HCT116 (cell line): ENCODE results near the gene ZNF121. TPM values are rescaled to one million over a fixed set of nuclear protein-coding genes. Genes with fewer than 3 reads are reported as not detected.

ENCODE experiments used
- ATAC-seq: fragments of 200-7000 bp; cut with Tn5 transposase; 2 replicates; pipeline ENCODE4 v1.9.1; 2020; ENCODE audit warnings: mild to moderate bottlenecking, moderate library complexity
- BruUV-seq: library from RNA; stranded (reverse); fragments of 400-500 nt; replicated peaks from 2 replicates; lab custom pipeline; 2021; lab: Mats Ljungman, UMichigan
- CTCF ChIA-PET: fragments of 300-600 bp; sonication (Branson Sonifier 250); formaldehyde crosslinking; loops from one replicate; lab custom pipeline; 2021; ENCODE audit warnings: antibody characterized with exemption; lab: Charles Lee
- POLR2A ChIA-PET: fragments of 300-600, 350-600 bp; sonication (Branson Sonifier 250); formaldehyde crosslinking; loops from one replicate; lab custom pipeline; 2021; ENCODE audit warnings: antibody characterized with exemption; lab: Charles Lee
- RAD21 ChIA-PET, 2 experiments: fragments of 300-600 bp; sonication (Branson Sonifier 250); formaldehyde crosslinking; loops; one replicate each; lab custom pipeline; 2023; ENCODE audit warnings: low total read pairs in 2 of 2; ENCODE audit not compliant: uncharacterized antibody in 2 of 2, unreplicated experiment in 2 of 2, low non-redundant PET in 1 of 2; lab: Charles Lee
- DNase-seq: peaks from one replicate; pipeline ENCODE4 v3.0.0-alpha.2; 2010; ENCODE audit warnings: low read depth, low spot score
- H2AFZ ChIP-seq: fragments of 200-600 bp; shearing (Covaris generic), sonication (generic); 2 replicates; pipeline ENCODE4 v1.6.1; 2017; ENCODE audit warnings: low read depth, mixed run types, mixed read lengths, antibody characterized with exemption, low read length; ENCODE audit not compliant: poor library complexity, severe bottlenecking
- H3K27ac ChIP-seq: 2 replicates; pipeline ENCODE4 v1.5.1; 2012; ENCODE audit warnings: low read depth, low read length
- H3K27me3 ChIP-seq: fragments of 200-600 bp; sonication (generic); 2 replicates; pipeline ENCODE4 v1.6.1; 2016; ENCODE audit warnings: mixed run types, low read length, mixed read lengths; ENCODE audit not compliant: insufficient read depth
- H3K36me3 ChIP-seq, 2 experiments: fragments of 200-500 bp in 1 of 2; fragments of 200-600 bp in 1 of 2; sonication (Bioruptor generic) in 1 of 2; sonication (generic) in 1 of 2; 2 replicates each; pipeline versions ENCODE4 v1.5.1 to v1.6.1; 2014 to 2016; ENCODE audit warnings: low read length in 2 of 2, inconsistent platforms in 1 of 2, mixed read lengths in 1 of 2, mixed run types in 1 of 2; ENCODE audit not compliant: insufficient read depth in 2 of 2, control insufficient read depth in 1 of 2
- H3K4me1 ChIP-seq, 2 experiments: fragments of 200-600 bp in 1 of 2; sonication (generic) in 1 of 2; 2 replicates each; pipeline versions ENCODE4 v1.5.1 to v1.6.1; 2012 to 2017; ENCODE audit warnings: low read length in 2 of 2, inconsistent platforms in 1 of 2, mild to moderate bottlenecking in 1 of 2, mixed read lengths in 1 of 2, mixed run types in 1 of 2, moderate library complexity in 1 of 2; ENCODE audit not compliant: insufficient read depth in 2 of 2, control insufficient read depth in 1 of 2
- H3K4me2 ChIP-seq: fragments of 200-600 bp; sonication (generic); 2 replicates; pipeline ENCODE4 v1.6.1; 2017; ENCODE audit warnings: mixed run types, low read length, mixed read lengths
- H3K4me3 ChIP-seq, 2 experiments: fragments of 200-600 bp in 1 of 2; sonication (generic) in 1 of 2; replicated peaks in 1 of 2; 2 replicates each; pipeline ENCODE4 v1.5.1; 2011 to 2016; ENCODE audit warnings: low read length in 2 of 2, control low read depth in 1 of 2, low read depth in 1 of 2, mild to moderate bottlenecking in 1 of 2, mixed read lengths in 1 of 2, mixed run types in 1 of 2
- H3K79me2 ChIP-seq: fragments of 200-600 bp; sonication (generic); 2 replicates; pipeline ENCODE4 v1.6.1; 2017; ENCODE audit warnings: mild to moderate bottlenecking, mixed run types, low read length, moderate library complexity, mixed read lengths; ENCODE audit not compliant: insufficient read depth
- H3K9ac ChIP-seq: fragments of 200-600 bp; sonication (generic); 2 replicates; pipeline ENCODE4 v1.6.1; 2016; ENCODE audit warnings: low read length, mixed read lengths
- H3K9me2 ChIP-seq: fragments of 200-600 bp; sonication (generic), shearing (Covaris generic); 2 replicates; pipeline ENCODE4 v1.6.1; 2017; ENCODE audit warnings: mixed run types, mild to moderate bottlenecking, moderate library complexity; ENCODE audit not compliant: insufficient read depth
- H3K9me3 ChIP-seq, 2 experiments: fragments of 200-500 bp in 1 of 2; fragments of 200-600 bp in 1 of 2; sonication (Bioruptor generic) in 1 of 2; sonication (generic) in 1 of 2; 2 replicates each; pipeline ENCODE4 v1.6.1; 2014 to 2017; ENCODE audit warnings: low read length in 2 of 2, mixed read lengths in 2 of 2, inconsistent platforms in 1 of 2, low read depth in 1 of 2, mild to moderate bottlenecking in 1 of 2, mixed run types in 1 of 2, moderate library complexity in 1 of 2; ENCODE audit not compliant: control insufficient read depth in 1 of 2, insufficient read depth in 1 of 2
- H4K20me1 ChIP-seq: fragments of 200-600 bp; sonication (generic), shearing (Covaris generic); 2 replicates; pipeline ENCODE4 v1.6.1; 2017; ENCODE audit warnings: mixed run types, mild to moderate bottlenecking, moderate library complexity; ENCODE audit not compliant: insufficient read depth
- CBX3 ChIP-seq: IDR thresholded peaks from 2 replicates; pipeline ENCODE4 v1.6.1; 2012; ENCODE audit warnings: low read depth
- CEBPB ChIP-seq: IDR thresholded peaks from 2 replicates; pipeline ENCODE4 v1.6.1; 2012; ENCODE audit warnings: low read depth
- EGR1 ChIP-seq: IDR thresholded peaks from 2 replicates; pipeline ENCODE4 v1.6.1; 2012; ENCODE audit warnings: low read depth
- ELF1 ChIP-seq: IDR thresholded peaks from 2 replicates; pipeline ENCODE4 v1.6.1; 2012; ENCODE audit warnings: low read depth, borderline replicate concordance
- EZH2 ChIP-seq: fragments of 200-600 bp; sonication (generic); IDR thresholded peaks from 2 replicates; pipeline ENCODE4 v1.6.1; 2017; ENCODE audit warnings: antibody characterized with exemption, mixed run types
- EZH2phosphoT487 ChIP-seq: fragments of 200-600 bp; IDR thresholded peaks from 2 replicates; pipeline ENCODE4 v1.6.1; 2018; ENCODE audit warnings: antibody characterized with exemption, borderline replicate concordance
- FOSL1 ChIP-seq: IDR thresholded peaks from 2 replicates; pipeline ENCODE4 v1.6.1; 2012; ENCODE audit warnings: low read depth
- JUND ChIP-seq: IDR thresholded peaks from 2 replicates; pipeline ENCODE4 v1.6.1; 2012
- POLR2A ChIP-seq: IDR thresholded peaks from 2 replicates; pipeline ENCODE4 v1.7.0; 2011; ENCODE audit warnings: borderline replicate concordance; ENCODE audit not compliant: insufficient read depth, insufficient read length; ENCODE audit errors: extremely low read depth
- POLR2AphosphoS5 ChIP-seq: IDR thresholded peaks from 2 replicates; pipeline ENCODE4 v1.6.1; 2011; ENCODE audit warnings: mild to moderate bottlenecking, low read depth, low read length, moderate library complexity
- RAD21 ChIP-seq: IDR thresholded peaks from 2 replicates; pipeline ENCODE4 v1.6.1; 2012; ENCODE audit warnings: low read depth, mild to moderate bottlenecking
- SIN3A ChIP-seq: IDR thresholded peaks from 2 replicates; pipeline ENCODE4 v1.6.1; 2012; ENCODE audit warnings: low read depth
- SP1 ChIP-seq: IDR thresholded peaks from 2 replicates; pipeline ENCODE4 v1.6.1; 2012; ENCODE audit warnings: low read depth
- SRF ChIP-seq: IDR thresholded peaks from 2 replicates; pipeline ENCODE4 v1.6.1; 2012; ENCODE audit warnings: low read depth
- TCF7L2 ChIP-seq: IDR thresholded peaks from 2 replicates; pipeline ENCODE4 v1.7.0; 2011; ENCODE audit warnings: borderline replicate concordance, inconsistent platforms; ENCODE audit not compliant: insufficient read depth, insufficient read length; ENCODE audit errors: extremely low read depth
- YY1 ChIP-seq: IDR thresholded peaks from 2 replicates; pipeline ENCODE4 v1.6.1; 2011; ENCODE audit warnings: low read length, low read depth, moderate library complexity, mild to moderate bottlenecking; ENCODE audit not compliant: insufficient replicate concordance; ENCODE audit errors: extremely low read depth
- ZFX ChIP-seq: fragments of 450-650 bp; IDR thresholded peaks from 2 replicates; pipeline ENCODE4 v1.6.1; 2017
- ZNF274 ChIP-seq: fragments of 200-500 bp; sonication (Bioruptor generic); IDR thresholded peaks from 2 replicates; pipeline ENCODE4 v1.6.1; 2014; ENCODE audit warnings: mild to moderate bottlenecking, low read depth, low read length, inconsistent platforms
- intact Hi-C: fragments of 100-400 bp; cut with micrococcal nuclease; formaldehyde crosslinking; loops from 2 replicates; pipeline ENCODE4 v1.10.0; 2022
- total RNA-seq: library from RNA; stranded (reverse); gene quantifications from one replicate; pipeline ENCODE4 v1.2.1, GENCODE V29; 2021; ENCODE audit not compliant: unreplicated experiment
- TF ChIP-seq, protein P1 (sequence below): IDR thresholded peaks from 2 replicates; pipeline ENCODE4 v1.6.1; 2012; ENCODE audit warnings: low read depth
- TF ChIP-seq, protein P2 (sequence below): IDR thresholded peaks from 2 replicates; pipeline ENCODE4 v1.6.1; 2012
- TF ChIP-seq, protein P3 (sequence below): IDR thresholded peaks from 2 replicates; pipeline ENCODE4 v1.6.1; 2012
- TF ChIP-seq, protein P4 (sequence below), 3 experiments: fragments of 200-600 bp in 1 of 3; sonication (generic) in 1 of 3; IDR thresholded peaks in 2 of 3; conservative IDR thresholded peaks in 1 of 3; 2 replicates each; pipeline ENCODE4 v1.5.1; 2012 to 2017; ENCODE audit warnings: low read depth in 2 of 3, low read length in 2 of 3, antibody characterized with exemption in 1 of 3, borderline replicate concordance in 1 of 3, control low read depth in 1 of 3, mild to moderate bottlenecking in 1 of 3, mixed read lengths in 1 of 3, mixed run types in 1 of 3, moderate library complexity in 1 of 3; ENCODE audit not compliant: insufficient read depth in 1 of 3

Gene ZNF121
- total RNA-seq, 1 experiment from 2014 or later = 80.9 TPM

DNA sequence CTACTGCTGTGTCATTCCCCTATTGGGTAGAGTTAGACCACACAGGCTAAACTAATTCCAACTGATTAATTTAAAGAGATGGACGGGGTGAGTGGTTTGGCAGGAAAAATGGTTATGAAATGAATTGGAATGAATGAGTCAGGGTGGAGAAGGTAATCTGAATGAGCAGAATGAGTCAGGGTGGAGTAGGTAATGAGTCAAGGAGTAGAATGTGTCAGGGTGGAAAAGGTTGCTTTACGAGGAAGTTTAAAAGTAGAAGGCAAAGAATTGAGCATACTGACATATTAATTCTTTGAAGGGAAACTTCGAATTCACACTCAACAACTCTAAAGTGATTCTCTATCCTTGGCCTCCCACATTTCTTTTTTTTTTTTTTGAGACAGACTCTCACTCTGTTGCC lies 12.7 kb upstream of the ZNF121 start:
- ChIA-PET RAD21 (no interaction called here), POLR2A (no interaction called here), CTCF (no interaction called here)
- peak overlapping the region; percentile 59 for H3K4me2 ChIP-seq
- DNase-seq = peak; percentile 86
- ATAC-seq = peak; percentile 87
- H3K27me3 ChIP-seq = no peaks in the 10 kb centered on the region
- H3K9ac ChIP-seq = peak overlapping the region; percentile 27
- BruUV-seq = no TSS peak
- peak overlapping the region; percentile 71; the same call in 1 of the 2 replicates for H3K27ac ChIP-seq
- H3K9me3 ChIP-seq = no peaks in the 10 kb centered on the region
- H3K4me1 ChIP-seq = peaks cover 7 to 36% of the 10 kb centered on the region in 2 experiments; a peak in 3 of 4 replicates
- no peaks in the 10 kb centered on the region for H3K36me3 ChIP-seq
- intact Hi-C loops = no loop called here
- no peak overlapping the region for H2AFZ ChIP-seq
- no peaks in the 10 kb centered on the region for H3K79me2 ChIP-seq
- H3K4me3 ChIP-seq = peak overlapping the region in 1 of 2 experiments; percentile 30; a peak in 2 of 4 replicates
- H3K9me2 ChIP-seq = no peaks in the 10 kb centered on the region
- no peaks in the 10 kb centered on the region for H4K20me1 ChIP-seq
- TF ChIP-seq, protein P1, sequence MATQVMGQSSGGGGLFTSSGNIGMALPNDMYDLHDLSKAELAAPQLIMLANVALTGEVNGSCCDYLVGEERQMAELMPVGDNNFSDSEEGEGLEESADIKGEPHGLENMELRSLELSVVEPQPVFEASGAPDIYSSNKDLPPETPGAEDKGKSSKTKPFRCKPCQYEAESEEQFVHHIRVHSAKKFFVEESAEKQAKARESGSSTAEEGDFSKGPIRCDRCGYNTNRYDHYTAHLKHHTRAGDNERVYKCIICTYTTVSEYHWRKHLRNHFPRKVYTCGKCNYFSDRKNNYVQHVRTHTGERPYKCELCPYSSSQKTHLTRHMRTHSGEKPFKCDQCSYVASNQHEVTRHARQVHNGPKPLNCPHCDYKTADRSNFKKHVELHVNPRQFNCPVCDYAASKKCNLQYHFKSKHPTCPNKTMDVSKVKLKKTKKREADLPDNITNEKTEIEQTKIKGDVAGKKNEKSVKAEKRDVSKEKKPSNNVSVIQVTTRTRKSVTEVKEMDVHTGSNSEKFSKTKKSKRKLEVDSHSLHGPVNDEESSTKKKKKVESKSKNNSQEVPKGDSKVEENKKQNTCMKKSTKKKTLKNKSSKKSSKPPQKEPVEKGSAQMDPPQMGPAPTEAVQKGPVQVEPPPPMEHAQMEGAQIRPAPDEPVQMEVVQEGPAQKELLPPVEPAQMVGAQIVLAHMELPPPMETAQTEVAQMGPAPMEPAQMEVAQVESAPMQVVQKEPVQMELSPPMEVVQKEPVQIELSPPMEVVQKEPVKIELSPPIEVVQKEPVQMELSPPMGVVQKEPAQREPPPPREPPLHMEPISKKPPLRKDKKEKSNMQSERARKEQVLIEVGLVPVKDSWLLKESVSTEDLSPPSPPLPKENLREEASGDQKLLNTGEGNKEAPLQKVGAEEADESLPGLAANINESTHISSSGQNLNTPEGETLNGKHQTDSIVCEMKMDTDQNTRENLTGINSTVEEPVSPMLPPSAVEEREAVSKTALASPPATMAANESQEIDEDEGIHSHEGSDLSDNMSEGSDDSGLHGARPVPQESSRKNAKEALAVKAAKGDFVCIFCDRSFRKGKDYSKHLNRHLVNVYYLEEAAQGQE = no peak
- TF ChIP-seq ZFX (no peak), EZH2phosphoT487 (no peak), POLR2AphosphoS5 (peak; percentile 53; the same call in 1 of the 2 replicates), EZH2 (no peak), POLR2A (no peak), RAD21 (peak; percentile 23; the same call in 1 of the 2 replicates), ELF1 (no peak), YY1 (no peak), CEBPB (peak; percentile 94), TCF7L2 (no peak), SIN3A (peak; percentile 73), FOSL1 (peak; percentile 98), SRF (peak; percentile 65; the same call in 1 of the 2 replicates), EGR1 (peak; percentile 46; the same call in 1 of the 2 replicates), CBX3 (peak; percentile 94), SP1 (peak; percentile 95), ZNF274 (no peak), JUND (peak; percentile 97)
- TF ChIP-seq, protein P2, sequence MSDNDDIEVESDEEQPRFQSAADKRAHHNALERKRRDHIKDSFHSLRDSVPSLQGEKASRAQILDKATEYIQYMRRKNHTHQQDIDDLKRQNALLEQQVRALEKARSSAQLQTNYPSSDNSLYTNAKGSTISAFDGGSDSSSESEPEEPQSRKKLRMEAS = peak; percentile 57
- TF ChIP-seq, protein P3, sequence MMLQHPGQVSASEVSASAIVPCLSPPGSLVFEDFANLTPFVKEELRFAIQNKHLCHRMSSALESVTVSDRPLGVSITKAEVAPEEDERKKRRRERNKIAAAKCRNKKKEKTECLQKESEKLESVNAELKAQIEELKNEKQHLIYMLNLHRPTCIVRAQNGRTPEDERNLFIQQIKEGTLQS = 0 out of 2 replicates have a peak, but pooled peaks have one; percentile 51
- TF ChIP-seq, protein P4, sequence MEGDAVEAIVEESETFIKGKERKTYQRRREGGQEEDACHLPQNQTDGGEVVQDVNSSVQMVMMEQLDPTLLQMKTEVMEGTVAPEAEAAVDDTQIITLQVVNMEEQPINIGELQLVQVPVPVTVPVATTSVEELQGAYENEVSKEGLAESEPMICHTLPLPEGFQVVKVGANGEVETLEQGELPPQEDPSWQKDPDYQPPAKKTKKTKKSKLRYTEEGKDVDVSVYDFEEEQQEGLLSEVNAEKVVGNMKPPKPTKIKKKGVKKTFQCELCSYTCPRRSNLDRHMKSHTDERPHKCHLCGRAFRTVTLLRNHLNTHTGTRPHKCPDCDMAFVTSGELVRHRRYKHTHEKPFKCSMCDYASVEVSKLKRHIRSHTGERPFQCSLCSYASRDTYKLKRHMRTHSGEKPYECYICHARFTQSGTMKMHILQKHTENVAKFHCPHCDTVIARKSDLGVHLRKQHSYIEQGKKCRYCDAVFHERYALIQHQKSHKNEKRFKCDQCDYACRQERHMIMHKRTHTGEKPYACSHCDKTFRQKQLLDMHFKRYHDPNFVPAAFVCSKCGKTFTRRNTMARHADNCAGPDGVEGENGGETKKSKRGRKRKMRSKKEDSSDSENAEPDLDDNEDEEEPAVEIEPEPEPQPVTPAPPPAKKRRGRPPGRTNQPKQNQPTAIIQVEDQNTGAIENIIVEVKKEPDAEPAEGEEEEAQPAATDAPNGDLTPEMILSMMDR (IDR thresholded peaks at IDR 0.05 in 2 of 3, conservative IDR thresholded peaks at IDR 0.05 in 1 of 3; ENCODE audit: borderline replicate concordance in 1 of 3, insufficient read depth in 1 of 3, low read depth in 2 of 3, low read length in 2 of 3) = no peak
